CD4-positive, alpha-beta T cell treated with Interleukin-17A for 4 hours (primary cell): Measurements from ENCODE around the gene IL22.

ENCODE experiments used
- DNase-seq: peaks from one replicate; pipeline ENCODE4 v3.0.0-alpha.2; 2020; ENCODE audit warnings: mixed read lengths

The IL22 gene

DNA sequence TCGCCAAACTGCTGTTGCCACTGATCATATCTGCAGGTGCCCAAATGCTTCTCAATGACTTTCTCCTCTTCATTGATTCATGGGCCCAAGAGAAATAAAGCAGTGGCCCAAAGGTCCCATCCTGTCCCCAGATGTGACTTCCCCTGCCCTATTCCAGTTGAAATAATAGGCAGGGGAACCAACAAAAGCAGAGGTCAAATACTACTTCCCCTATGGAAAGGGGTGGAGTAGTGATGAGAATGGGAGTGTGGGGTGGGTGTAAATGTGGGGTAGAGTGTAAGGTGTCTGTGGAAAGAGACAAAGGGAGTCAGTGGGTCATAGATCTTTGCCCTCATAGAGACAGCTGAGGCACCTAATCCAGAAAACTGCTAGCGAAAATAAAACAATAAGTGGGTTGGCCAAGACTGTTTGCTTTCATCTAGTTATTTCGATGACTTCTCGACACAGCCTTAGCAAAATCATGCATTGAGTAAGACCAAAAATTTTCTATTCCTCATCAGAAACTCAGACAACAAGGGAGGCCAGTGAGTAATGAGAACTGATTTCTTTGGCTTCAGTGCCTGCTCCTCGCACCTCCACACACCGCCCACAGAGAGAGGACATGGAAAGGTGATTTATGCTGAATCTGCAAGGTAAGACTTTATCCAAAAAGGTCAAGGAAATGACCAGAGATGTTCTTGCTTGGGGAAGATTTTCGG lies 10.9 kb upstream of the IL22 start:
- no peak for DNase-seq

DNA sequence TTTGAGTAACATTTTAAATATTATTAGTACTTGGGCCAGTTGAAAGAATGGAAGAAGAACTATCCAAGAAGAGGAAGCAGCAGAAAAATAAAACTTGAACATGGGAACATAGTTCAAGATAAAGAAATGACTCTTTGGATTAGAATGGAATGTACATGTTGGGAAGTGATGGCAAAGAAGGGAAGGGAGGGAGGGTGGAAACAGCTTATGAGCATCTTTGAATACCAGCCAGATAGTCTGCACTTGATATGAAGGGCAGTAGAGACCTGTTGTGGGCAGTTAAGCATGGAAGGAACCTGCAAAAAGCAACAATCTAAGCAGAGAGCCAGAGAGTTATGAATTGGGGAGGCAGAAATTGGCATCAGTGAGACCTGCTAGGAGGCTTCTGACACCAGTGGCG lies 10.0 kb upstream of the IL22 start:
- no peak for DNase-seq

DNA sequence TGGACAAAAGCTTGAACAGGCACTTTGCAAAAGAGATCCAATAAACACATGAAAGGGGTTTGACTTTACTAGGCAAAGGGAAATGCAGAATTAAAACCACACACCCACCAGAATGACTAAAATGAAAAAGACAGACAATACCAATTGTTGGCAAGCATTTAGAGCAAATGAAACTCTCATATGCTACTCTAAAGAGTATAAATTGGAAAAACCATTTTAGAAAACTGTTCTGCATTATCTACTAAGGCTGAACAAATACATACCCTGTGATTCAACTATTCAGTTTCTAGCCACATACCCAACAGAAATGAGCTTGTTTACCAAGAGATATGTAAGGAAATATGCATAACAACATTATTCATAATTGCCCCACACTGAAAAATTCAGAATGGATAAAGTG lies 8.5 kb upstream of the IL22 start:
- DNase-seq: no peak

DNA sequence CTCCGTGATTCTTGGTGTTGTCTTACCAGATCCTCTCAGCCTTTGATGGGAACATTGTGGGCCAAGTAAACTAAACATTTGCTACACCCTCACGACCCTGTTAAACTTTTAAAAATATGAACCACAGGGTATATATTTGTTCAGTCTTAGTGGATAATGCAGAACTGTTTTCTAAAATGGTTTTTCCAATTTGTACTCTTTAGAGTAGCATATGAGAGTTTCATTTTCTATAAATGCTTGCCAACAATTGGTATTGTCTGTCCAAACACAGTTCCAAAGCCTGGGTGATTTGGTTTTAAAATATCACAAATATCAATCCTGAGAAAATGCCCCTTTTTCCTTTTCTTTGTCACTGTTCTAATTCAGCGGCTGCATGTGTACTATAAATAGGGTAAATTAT lies 6.7 kb upstream of the IL22 start:
- DNase-seq: no peak

- no peak for DNase-seq
These were observed 6.0 kb upstream of the IL22 start for GRCh38 chr12:68259318-68259940.

DNA sequence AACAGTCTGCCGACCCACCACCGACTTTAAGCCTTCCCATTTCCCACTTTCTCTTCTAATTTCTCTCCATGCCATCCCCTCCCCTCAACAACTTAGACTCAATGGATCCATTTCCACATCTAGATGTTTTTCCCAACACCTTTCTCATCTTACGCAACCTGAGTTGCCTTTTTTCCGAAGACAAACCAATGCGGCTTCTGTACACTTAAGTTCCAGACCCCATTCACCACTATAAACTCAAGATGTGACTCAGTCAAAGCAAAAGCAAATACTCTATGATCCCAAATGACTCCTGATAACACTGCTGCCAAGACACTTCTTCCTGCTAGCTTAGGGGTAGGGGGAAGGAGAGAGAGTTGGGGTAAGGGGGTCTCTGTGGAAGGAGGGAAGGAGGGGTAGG lies 1.3 kb downstream of the IL22 start:
- no peak for DNase-seq

DNA sequence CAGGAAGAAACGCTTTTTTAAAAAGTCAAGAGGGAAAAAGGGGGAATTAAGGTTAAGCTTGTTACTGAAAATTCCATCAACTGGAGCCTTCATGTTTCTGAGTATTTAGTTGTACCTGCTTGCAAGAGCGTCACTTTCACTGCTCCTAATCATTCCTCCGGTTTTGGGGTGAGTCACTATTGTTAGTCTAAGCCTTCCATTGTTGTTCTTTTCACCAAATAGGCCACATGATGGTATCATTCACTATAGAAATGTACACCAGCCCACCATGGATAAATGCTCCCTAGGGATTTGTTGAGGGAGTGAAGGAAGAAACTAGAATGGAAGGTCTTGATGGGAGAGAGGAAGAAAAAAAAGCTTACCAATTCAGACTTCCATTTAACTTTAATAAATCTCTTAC lies 3.0 kb downstream of the IL22 start:
- DNase-seq: no peak

- DNase-seq: no peak
These were observed 5.6 kb downstream of the IL22 start for GRCh38 chr12:68247785-68248184.

DNA sequence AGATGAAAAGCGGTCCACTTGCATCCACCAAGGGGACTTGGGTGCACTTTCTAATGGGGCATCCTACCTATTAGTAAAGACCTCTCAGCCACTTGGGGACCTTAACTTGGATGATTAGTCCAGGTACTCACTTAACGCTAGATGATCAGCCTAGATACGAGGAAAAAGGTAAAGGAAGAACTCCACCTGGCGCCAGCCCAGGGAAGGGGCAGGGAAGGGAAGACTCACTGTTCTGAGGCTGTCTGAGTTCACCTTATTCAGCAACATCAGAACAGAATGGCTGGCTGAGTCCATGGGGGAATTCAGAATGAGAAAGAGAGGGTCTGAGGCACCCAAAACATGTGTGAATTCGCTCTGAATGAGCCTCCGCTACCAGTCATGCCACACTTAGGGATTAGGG lies 7.1 kb downstream of the IL22 start:
- DNase-seq: no peak

DNA sequence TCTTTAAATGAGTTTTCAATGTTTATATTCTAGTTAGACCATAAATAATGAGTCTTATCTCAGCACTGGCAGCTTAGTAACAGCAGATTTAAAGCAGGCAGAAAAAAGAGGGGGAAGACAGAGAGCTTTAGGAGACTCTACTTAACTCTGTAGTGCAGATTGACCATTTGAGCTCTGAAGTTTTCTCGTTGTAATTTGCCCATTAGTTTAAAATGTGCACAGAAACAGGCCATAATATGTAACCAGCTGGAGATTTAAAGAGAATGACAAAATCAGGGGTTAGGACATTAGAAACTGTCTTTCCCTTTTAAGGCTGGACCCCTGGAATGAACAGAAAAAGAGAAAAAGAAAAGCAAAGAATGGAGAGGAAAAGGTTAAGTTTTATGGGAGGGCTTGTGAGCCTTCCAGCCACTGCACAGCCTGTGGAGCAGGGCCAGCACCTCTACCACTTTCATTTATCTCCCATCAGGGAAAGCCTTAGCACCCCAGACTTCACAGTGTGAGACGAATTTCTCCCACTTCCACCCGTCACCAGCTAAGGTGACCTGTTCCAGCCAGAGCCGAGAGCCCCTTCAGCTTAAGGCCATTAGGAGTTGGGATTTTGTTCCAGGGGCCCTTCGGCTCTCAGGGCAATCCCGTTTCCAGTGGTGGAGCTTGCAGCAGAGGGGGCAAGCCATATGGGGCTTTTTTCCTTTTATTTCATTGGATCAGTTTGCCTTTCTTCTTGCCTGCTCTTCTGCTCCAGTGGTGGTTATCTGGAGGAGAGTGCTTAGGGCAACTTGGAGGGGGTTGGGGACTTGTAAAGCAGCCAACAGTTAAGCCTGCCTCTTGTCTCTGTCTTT lies 8.0 kb downstream of the IL22 start:
- DNase-seq: no peak

GRCh38 chr12:68242777-68243176 lies 10.6 kb downstream of the IL22 start:
- DNase-seq: no peak

DNA sequence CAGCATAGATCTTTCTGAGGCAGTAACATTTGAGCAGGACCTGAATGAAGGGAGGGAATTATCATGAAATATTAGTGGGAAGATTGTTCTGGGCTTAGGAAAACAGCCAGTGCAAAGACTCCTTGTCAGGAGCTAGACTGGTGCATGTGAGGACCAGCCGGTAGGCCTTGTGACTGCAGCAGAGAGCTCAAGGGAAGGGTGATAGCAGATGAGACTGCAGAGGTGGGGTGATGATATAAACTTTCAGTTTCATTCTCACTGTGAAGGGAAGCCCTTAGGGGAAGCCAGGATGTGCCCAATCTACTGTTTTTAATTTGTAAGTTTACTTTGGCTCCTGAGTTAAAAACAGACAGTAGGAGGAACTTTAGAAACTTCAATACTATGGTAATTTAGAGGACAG lies 12.4 kb downstream of the IL22 start:
- DNase-seq: peak; percentile 62

- DNase-seq: no peak
These were observed 13.3 kb downstream of the IL22 start for GRCh38 chr12:68240079-68240478.

- no peak for DNase-seq
These were observed 14.0 kb downstream of the IL22 start for GRCh38 chr12:68239309-68239982.

GRCh38 chr12:68237619-68238018 lies 15.8 kb downstream of the IL22 start:
- DNase-seq: no peak

DNA sequence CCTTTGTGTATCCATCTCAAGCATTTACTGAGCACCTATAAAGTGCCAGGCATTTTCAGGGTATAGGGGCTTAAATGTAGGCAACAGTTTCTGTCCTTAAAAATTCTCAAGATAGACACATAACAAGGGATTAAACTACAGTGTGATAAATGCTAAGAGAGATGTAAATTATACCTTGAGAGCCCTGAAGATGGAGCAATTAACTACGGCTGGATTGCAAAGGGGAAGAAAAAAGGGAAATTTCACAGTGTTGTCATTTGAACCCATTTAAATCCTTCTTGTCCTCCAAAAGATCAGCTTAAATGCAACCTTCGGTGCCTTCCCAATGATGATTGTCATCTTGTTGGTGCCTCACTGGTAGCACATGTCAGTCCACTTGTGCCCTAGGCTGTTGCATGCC lies 16.3 kb downstream of the IL22 start:
- DNase-seq: no peak

GRCh38 chr12:68236421-68237059 lies 16.9 kb downstream of the IL22 start:
- peak; percentile 57 for DNase-seq

- DNase-seq: no peak
These were observed 17.8 kb downstream of the IL22 start for GRCh38 chr12:68235576-68235975.

GRCh38 chr12:68234140-68234539 lies 19.3 kb downstream of the IL22 start:
- DNase-seq: no peak

- no peak for DNase-seq
These were observed 19.9 kb downstream of the IL22 start for GRCh38 chr12:68233498-68233897.

GRCh38 chr12:68231691-68232090 lies 21.7 kb downstream of the IL22 start:
- DNase-seq: no peak

DNA sequence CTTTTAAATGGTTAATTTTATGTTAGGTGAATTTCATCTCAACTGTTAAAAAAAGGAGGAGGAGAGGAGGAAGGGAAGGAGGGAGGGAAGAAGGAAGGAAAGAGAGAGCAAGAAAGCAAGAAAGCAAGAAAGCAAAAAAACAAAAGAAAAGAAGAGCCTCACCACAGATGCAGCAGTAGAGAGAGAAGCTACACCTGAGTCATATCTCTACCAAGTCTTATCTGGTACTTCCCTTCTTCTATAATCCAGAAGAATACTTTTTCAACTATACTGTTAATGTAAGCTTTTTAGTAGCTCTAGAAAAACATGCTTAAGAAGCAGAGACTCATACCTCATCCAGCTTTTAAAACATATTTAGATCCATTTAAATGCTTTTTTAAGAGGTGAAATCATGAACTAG lies 22.2 kb downstream of the IL22 start:
- no peak for DNase-seq

DNA sequence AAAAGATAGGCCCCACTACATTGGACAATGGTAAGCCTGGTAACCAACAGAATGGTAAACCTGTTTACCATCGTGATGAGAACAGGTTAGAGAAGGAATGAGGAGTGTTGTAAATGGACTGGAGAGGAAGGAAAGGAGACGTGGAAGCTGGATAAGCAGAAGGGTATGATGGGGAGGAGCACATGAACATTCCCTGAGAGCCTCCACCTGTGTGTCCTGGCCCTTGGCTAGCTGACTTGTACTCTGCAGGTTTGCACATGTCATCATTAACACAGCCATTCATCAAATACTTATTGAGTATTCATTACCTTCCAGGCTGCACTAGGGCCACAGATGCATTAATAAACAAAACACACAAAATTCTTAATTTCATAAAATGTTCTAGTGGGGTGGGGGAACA lies 23.4 kb downstream of the IL22 start:
- DNase-seq: no peak
